IMR-90 (cell line): Measurements from ENCODE around the gene FMO4. TPM values are rescaled to one million over a fixed set of nuclear protein-coding genes. Genes with fewer than 3 reads are reported as not detected.

ENCODE experiments used
- ATAC-seq: fragments of 200-7000 bp; cut with Tn5 transposase; 2 replicates; pipeline ENCODE4 v1.9.1; 2020; ENCODE audit warnings: low read depth, mild to moderate bottlenecking, moderate library complexity
- BruUV-seq: library from RNA; stranded (reverse); fragments of 400-500 nt; replicated peaks from 2 replicates; lab custom pipeline; 2021; lab: Mats Ljungman, UMichigan
- CTCF ChIA-PET: fragments of 300-600 bp; formaldehyde crosslinking; extraction: SDS; loops from one replicate; lab custom pipeline; 2021; ENCODE audit warnings: antibody characterized with exemption; lab: Yijun Ruan, JAX
- POLR2A ChIA-PET: fragments of 300-600 bp; sonication (Branson Sonifier 250); formaldehyde crosslinking; loops from one replicate; lab custom pipeline; 2022; ENCODE audit warnings: antibody characterized with exemption; ENCODE audit not compliant: unreplicated experiment; lab: Charles Lee
- DNase-seq: peaks from one replicate; pipeline ENCODE4 v3.0.0; 2013
- H2AFZ ChIP-seq: replicated peaks from 2 replicates; pipeline ENCODE3; 2013; ENCODE audit warnings: low read length, mild to moderate bottlenecking; ENCODE audit not compliant: poor library complexity
- H2AK5ac ChIP-seq: 2 replicates; pipeline ENCODE4 v1.6.1; 2013; ENCODE audit warnings: low read depth, low read length, inconsistent platforms
- H2AK9ac ChIP-seq: replicated peaks from 2 replicates; pipeline ENCODE3; 2013; ENCODE audit warnings: mild to moderate bottlenecking, low read depth, low read length, moderate library complexity; ENCODE audit not compliant: poor library complexity
- H2BK120ac ChIP-seq: 2 replicates; pipeline ENCODE4 v1.6.1; 2013; ENCODE audit warnings: low read depth, low read length, inconsistent platforms
- H2BK15ac ChIP-seq: 3 replicates; pipeline ENCODE4 v1.6.1; 2013; ENCODE audit warnings: low read depth, low read length, inconsistent platforms
- H2BK20ac ChIP-seq: 2 replicates; pipeline ENCODE4 v1.6.1; 2013; ENCODE audit warnings: low read depth, mild to moderate bottlenecking, inconsistent platforms, low read length, moderate library complexity
- H2BK5ac ChIP-seq: 2 replicates; pipeline ENCODE4 v1.6.1; 2013; ENCODE audit warnings: mild to moderate bottlenecking, low read depth, low read length, inconsistent platforms; ENCODE audit not compliant: poor library complexity, severe bottlenecking
- H3K14ac ChIP-seq: replicated peaks from 2 replicates; pipeline ENCODE4 v1.6.1; 2013; ENCODE audit warnings: low read depth, low read length, inconsistent platforms
- H3K18ac ChIP-seq: 2 replicates; pipeline ENCODE4 v1.6.1; 2013; ENCODE audit warnings: low read depth, low read length, control low read depth
- H3K23ac ChIP-seq: 2 replicates; pipeline ENCODE4 v1.6.1; 2013; ENCODE audit warnings: low read depth, low read length, inconsistent platforms
- H3K27ac ChIP-seq: 2 replicates; pipeline ENCODE4 v1.5.1; 2013; ENCODE audit warnings: mild to moderate bottlenecking, control low read depth, low read length; ENCODE audit not compliant: insufficient read depth
- H3K27me3 ChIP-seq: 2 replicates; pipeline ENCODE4 v1.6.1; 2013; ENCODE audit warnings: low read length; ENCODE audit not compliant: control insufficient read depth, insufficient read depth
- H3K36me3 ChIP-seq: 2 replicates; pipeline ENCODE4 v1.6.1; 2013; ENCODE audit warnings: low read length, mixed read lengths; ENCODE audit not compliant: control insufficient read depth, insufficient read depth
- H3K4ac ChIP-seq: 2 replicates; pipeline ENCODE4 v1.6.1; 2013; ENCODE audit warnings: low read depth, low read length, inconsistent platforms
- H3K4me1 ChIP-seq: 2 replicates; pipeline ENCODE4 v1.6.1; 2013; ENCODE audit warnings: low read length, mixed read lengths; ENCODE audit not compliant: control insufficient read depth, insufficient read depth
- H3K4me2 ChIP-seq: 2 replicates; pipeline ENCODE4 v1.6.1; 2013; ENCODE audit warnings: low read depth, mild to moderate bottlenecking, control low read depth, low read length, moderate library complexity
- H3K4me3 ChIP-seq: 2 replicates; pipeline ENCODE4 v1.5.1; 2013; ENCODE audit warnings: low read depth, mild to moderate bottlenecking, control low read depth, low read length, moderate library complexity; ENCODE audit not compliant: insufficient read depth
- H3K56ac ChIP-seq: 2 replicates; pipeline ENCODE4 v1.6.1; 2013; ENCODE audit warnings: low read length, inconsistent platforms; ENCODE audit not compliant: insufficient read depth; ENCODE audit errors: extremely low read depth
- H3K79me1 ChIP-seq, 2 experiments: 2 replicates each; pipeline ENCODE4 v1.6.1; 2013; ENCODE audit warnings: low read length in 2 of 2, inconsistent platforms in 1 of 2, low read depth in 1 of 2
- H3K9ac ChIP-seq: 2 replicates; pipeline ENCODE4 v1.6.1; 2013; ENCODE audit warnings: low read depth, low read length, control low read depth
- H3K9me1 ChIP-seq: 2 replicates; pipeline ENCODE4 v1.6.1; 2013; ENCODE audit warnings: low read length, inconsistent platforms; ENCODE audit not compliant: insufficient read depth
- H3K9me3 ChIP-seq: 2 replicates; pipeline ENCODE4 v1.6.1; 2013; ENCODE audit warnings: low read length; ENCODE audit not compliant: control insufficient read depth, insufficient read depth
- H4K20me1 ChIP-seq: 2 replicates; pipeline ENCODE4 v1.6.1; 2013; ENCODE audit warnings: low read length, inconsistent platforms; ENCODE audit not compliant: insufficient read depth
- H4K5ac ChIP-seq: 2 replicates; pipeline ENCODE4 v1.6.1; 2013; ENCODE audit warnings: mild to moderate bottlenecking, low read depth, low read length, control low read depth
- H4K8ac ChIP-seq, 2 experiments: 2 replicates each; pipeline ENCODE4 v1.6.1; 2013; ENCODE audit warnings: low read depth in 2 of 2, low read length in 2 of 2, control low read depth in 1 of 2, inconsistent platforms in 1 of 2
- H4K91ac ChIP-seq: 2 replicates; pipeline ENCODE4 v1.6.1; 2013; ENCODE audit warnings: low read depth, low read length, inconsistent platforms; ENCODE audit not compliant: insufficient read depth
- BHLHE40 ChIP-seq: fragments of 150-350 bp; IDR thresholded peaks from 2 replicates; pipeline ENCODE4 v1.6.1; 2016; ENCODE audit warnings: mild to moderate bottlenecking, low read depth, low read length
- CEBPB ChIP-seq: IDR thresholded peaks from 2 replicates; pipeline ENCODE4 v1.6.1; 2012; ENCODE audit warnings: low read depth, low read length, improper control_type of control experiment
- CHD1 ChIP-seq: IDR thresholded peaks from 2 replicates; pipeline ENCODE4 v1.6.1; 2012; ENCODE audit warnings: low read depth, low read length, improper control_type of control experiment
- CTCF ChIP-seq: conservative IDR thresholded peaks from 2 replicates; pipeline ENCODE4 v1.5.1; 2012; ENCODE audit warnings: mild to moderate bottlenecking, low read depth, low read length, improper control_type of control experiment
- ELK1 ChIP-seq: fragments of 150-350 bp; IDR thresholded peaks from 2 replicates; pipeline ENCODE4 v1.6.1; 2016; ENCODE audit warnings: low read depth, mild to moderate bottlenecking, low read length, moderate library complexity, borderline replicate concordance
- FOS ChIP-seq: fragments of 150-350 bp; IDR thresholded peaks from 2 replicates; pipeline ENCODE4 v1.6.1; 2016; ENCODE audit warnings: low read depth, low read length
- MAFK ChIP-seq: IDR thresholded peaks from 2 replicates; pipeline ENCODE4 v1.6.1; 2012; ENCODE audit warnings: low read depth, low read length, improper control_type of control experiment
- MAZ ChIP-seq: IDR thresholded peaks from 2 replicates; pipeline ENCODE4 v1.6.1; 2012; ENCODE audit warnings: low read depth, mild to moderate bottlenecking, low read length, improper control_type of control experiment, moderate library complexity, borderline replicate concordance
- MXI1 ChIP-seq: IDR thresholded peaks from 2 replicates; pipeline ENCODE4 v1.6.1; 2012; ENCODE audit warnings: low read depth, mild to moderate bottlenecking, low read length, moderate library complexity, borderline replicate concordance
- NFE2L2 ChIP-seq: fragments of 150-350 bp; IDR thresholded peaks from 2 replicates; pipeline ENCODE4 v1.6.1; 2016; ENCODE audit warnings: low read depth, mild to moderate bottlenecking, low read length
- POLR2A ChIP-seq: IDR thresholded peaks from 2 replicates; pipeline ENCODE4 v1.6.1; 2012; ENCODE audit warnings: mild to moderate bottlenecking, low read depth, low read length
- RAD21 ChIP-seq: IDR thresholded peaks from 2 replicates; pipeline ENCODE4 v1.6.1; 2012; ENCODE audit warnings: low read length, improper control_type of control experiment
- RCOR1 ChIP-seq: IDR thresholded peaks from 2 replicates; pipeline ENCODE4 v1.6.1; 2012; ENCODE audit warnings: mild to moderate bottlenecking, low read length, improper control_type of control experiment; ENCODE audit not compliant: insufficient replicate concordance
- RFX5 ChIP-seq: IDR thresholded peaks from 2 replicates; pipeline ENCODE4 v1.8.0; 2012; ENCODE audit warnings: low read depth, mild to moderate bottlenecking, low read length, moderate library complexity
- SMC3 ChIP-seq: fragments of 150-350 bp; IDR thresholded peaks from 2 replicates; pipeline ENCODE4 v1.6.1; 2016; ENCODE audit warnings: low read depth, mild to moderate bottlenecking, antibody characterized with exemption, low read length, moderate library complexity
- USF2 ChIP-seq: fragments of 150-350 bp; IDR thresholded peaks from 2 replicates; pipeline ENCODE4 v1.6.1; 2017; ENCODE audit warnings: mild to moderate bottlenecking, antibody characterized with exemption, low read length, low read depth
- WGBS, 2 experiments: methylation state at CpG; one replicate each; pipeline versions ENCODE4 v1.1.5 to v1.1.7; 2013; ENCODE audit warnings: missing lambda C conversion rate in 2 of 2; ENCODE audit not compliant: insufficient read length in 1 of 2; ENCODE audit errors: extremely low coverage in 2 of 2; 5-methylcytosine and 5-hydroxymethylcytosine counted together
- dilution Hi-C: fragments of 300-500 bp; cut with HindIII; formaldehyde crosslinking; loops from one replicate; pipeline ENCODE4 v1.14.3; 2018; ENCODE audit warnings: low sequenced_read_pairs; ENCODE audit not compliant: unreplicated experiment
- in situ Hi-C: fragments of 300-500 bp; cut with MboI; formaldehyde crosslinking; loops from 3 replicates; pipeline ENCODE4 v1.14.3; 2019; ENCODE audit warnings: low sequenced_read_pairs, inconsistent platforms, mixed read lengths
- intact Hi-C: fragments of 100-400 bp; cut with micrococcal nuclease; formaldehyde crosslinking; loops from 2 replicates; pipeline ENCODE4 v1.10.0; 2022
- polyA plus RNA-seq, 3 experiments: library from polyadenylated mRNA; depleted of rRNA; stranded (reverse); fragments of >200 nt; gene quantifications; 2 replicates each; pipeline ENCODE4 v1.2.3, GENCODE V29; 2012; ENCODE audit warnings: low replicate concordance in 1 of 3
- total RNA-seq: library from RNA; depleted of rRNA; stranded (reverse); fragments of >200 nt; gene quantifications from 2 replicates; pipeline ENCODE4 v1.2.3, GENCODE V29; 2012

Gene FMO4
- total and polyA plus RNA-seq, 2 of the 4 experiments (the other 2 are of a cell fraction) = 0.36 to 0.55 TPM

GRCh38 chr1:171379846-171380245 lies 65.9 kb downstream of the FMO4 start:
- H2AFZ ChIP-seq = no peak overlapping the region
- H3K4me2 ChIP-seq = no peak overlapping the region
- no peaks in the 10 kb centered on the region for H3K36me3 ChIP-seq
- H3K4me1 ChIP-seq = no peaks in the 10 kb centered on the region
- no peak overlapping the region for H2BK120ac ChIP-seq
- H3K79me1 ChIP-seq = no peaks in the 10 kb centered on the region
- no peak overlapping the region for H3K27ac ChIP-seq
- no TSS peak for BruUV-seq
- in situ Hi-C loops = no loop called here
- no peak overlapping the region for H2AK9ac ChIP-seq
- no peak overlapping the region for H3K56ac ChIP-seq
- no peak overlapping the region for H3K9ac ChIP-seq
- H2AK5ac ChIP-seq = no peak overlapping the region
- H3K14ac ChIP-seq = no peak overlapping the region
- intact Hi-C loops = no loop called here
- H3K18ac ChIP-seq = no peak overlapping the region
- no peaks in the 10 kb centered on the region for H3K9me1 ChIP-seq
- H4K5ac ChIP-seq = no peak overlapping the region
- ATAC-seq (no peak), DNase-seq (no peak)
- no peak overlapping the region for H4K91ac ChIP-seq
- ChIA-PET POLR2A (no interaction called here), CTCF (no interaction called here)
- dilution Hi-C loops = no loop called here
- no peak overlapping the region for H2BK20ac ChIP-seq
- H2BK5ac ChIP-seq = no peak overlapping the region
- H3K4me3 ChIP-seq = no peak overlapping the region
- no peak overlapping the region for H2BK15ac ChIP-seq
- H3K9me3 ChIP-seq = no peaks in the 10 kb centered on the region
- 40% methylated on average over 1 of the region's 1 CpG; no CpG with 5 or more reads in 1 of the 2 experiments for WGBS, 2 experiments
- H4K8ac ChIP-seq = no peak overlapping the region
- H3K23ac ChIP-seq = no peak overlapping the region
- H3K4ac ChIP-seq = no peak overlapping the region
- H3K27me3 ChIP-seq = no peaks in the 10 kb centered on the region
- TF ChIP-seq USF2 (no peak), CHD1 (no peak), FOS (no peak), RAD21 (no peak), CEBPB (no peak), ELK1 (no peak), MAFK (no peak), CTCF (no peak), MXI1 (no peak), BHLHE40 (no peak), RCOR1 (no peak), NFE2L2 (no peak), SMC3 (no peak), POLR2A (no peak), RFX5 (no peak), MAZ (no peak)
- no peaks in the 10 kb centered on the region for H4K20me1 ChIP-seq
